ENCODE measurements around the gene PALLD.

DNA sequence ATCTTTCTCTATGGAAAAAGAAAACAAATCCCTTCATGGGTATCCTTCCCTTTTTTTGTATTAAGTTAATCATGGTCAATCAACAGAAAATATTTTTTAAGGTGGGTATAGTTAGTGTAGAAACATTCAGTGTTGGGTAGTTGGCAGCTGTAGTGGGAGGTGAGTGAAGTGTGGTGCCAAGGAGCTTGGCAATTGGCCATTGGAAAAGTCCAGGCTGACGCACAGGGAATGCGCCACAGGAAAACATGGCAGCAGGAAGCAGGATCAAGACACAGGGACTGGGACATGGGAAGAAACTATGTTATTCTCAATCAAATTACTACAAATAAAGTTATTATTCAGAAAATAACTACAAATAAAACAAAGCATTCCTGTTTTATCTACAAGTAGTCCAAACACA is 20.0 kb downstream of the PALLD start:
- no peak for TF ChIP-seq MYC (IDR thresholded peaks at IDR 0.05; ENCODE audit: low read depth, low read length)
- TF ChIP-seq CTCF (IDR thresholded peaks at IDR 0.05; ENCODE audit: low read depth, low read length): no peak
- TF ChIP-seq POLR2A (IDR thresholded peaks at IDR 0.05; ENCODE audit: extremely low read depth, insufficient read length): no peak
- TF ChIP-seq, protein P1, sequence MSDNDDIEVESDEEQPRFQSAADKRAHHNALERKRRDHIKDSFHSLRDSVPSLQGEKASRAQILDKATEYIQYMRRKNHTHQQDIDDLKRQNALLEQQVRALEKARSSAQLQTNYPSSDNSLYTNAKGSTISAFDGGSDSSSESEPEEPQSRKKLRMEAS (IDR thresholded peaks at IDR 0.05; ENCODE audit: low read depth, low read length): no peak
